NCI-H748 (cell line): ENCODE data around the gene TEKT2.

Experiments used
- DNase-seq: peaks from one replicate; lab custom pipeline; 2025; ENCODE audit not compliant: unreplicated experiment; lab: John Stamatoyannopoulos, UW

Gene TEKT2

GRCh38 chr1:36087233-36088123 lies 3.6 kb downstream of the TEKT2 start:
- DNase-seq: no peak

GRCh38 chr1:36088265-36088576 lies 4.3 kb downstream of the TEKT2 start:
- DNase-seq: no peak

DNA sequence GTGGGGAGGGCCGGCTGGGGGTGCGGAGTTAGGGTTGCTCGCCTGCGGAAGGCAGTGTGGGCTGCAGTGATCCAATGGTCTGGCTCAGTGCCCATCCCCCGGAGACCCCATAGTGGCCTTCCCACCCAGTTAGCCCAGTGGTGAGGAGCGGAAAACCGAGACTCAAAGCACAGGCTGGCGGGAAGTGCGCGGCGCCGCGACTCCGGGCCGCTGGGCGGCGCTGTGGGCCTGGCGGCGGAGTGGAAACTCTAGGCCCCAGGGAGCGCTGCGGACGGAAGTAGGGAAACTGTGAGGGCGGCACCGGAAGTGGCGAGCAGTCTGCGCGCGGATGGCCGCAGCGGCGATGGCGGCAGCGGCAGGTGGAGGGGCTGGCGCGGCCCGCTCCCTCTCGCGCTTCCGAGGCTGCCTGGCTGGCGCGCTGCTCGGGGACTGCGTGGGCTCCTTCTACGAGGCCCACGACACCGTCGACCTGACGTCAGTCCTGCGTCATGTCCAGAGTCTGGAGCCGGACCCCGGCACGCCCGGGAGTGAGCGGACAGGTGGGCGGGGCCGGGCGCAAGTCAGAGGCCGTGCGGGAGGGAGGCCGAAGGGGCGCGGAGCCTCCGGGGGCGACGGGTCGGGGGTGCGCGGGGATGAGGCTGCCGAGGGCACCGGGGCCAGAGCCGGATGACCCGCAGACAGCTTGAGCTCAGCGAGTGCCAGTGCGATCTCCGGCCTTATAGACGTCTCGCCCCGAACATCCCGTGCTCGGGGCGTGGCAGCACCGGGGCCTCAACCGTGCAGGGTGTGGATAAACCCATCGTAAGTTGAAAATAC lies 4.9 kb downstream of the TEKT2 start, which contains the start of gene ADPRS:
Gene ADPRS (plus strand): TSS at position 316 of the 816 bp plus-strand sequence. CDS start 13 bp downstream, at position 329.
- DNase-seq: peak; percentile 86

GRCh38 chr1:36089393-36090121 lies 5.7 kb downstream of the TEKT2 start:
- DNase-seq: peak; percentile 26

GRCh38 chr1:36091141-36091540 lies 7.2 kb downstream of the TEKT2 start:
- no peak for DNase-seq

DNA sequence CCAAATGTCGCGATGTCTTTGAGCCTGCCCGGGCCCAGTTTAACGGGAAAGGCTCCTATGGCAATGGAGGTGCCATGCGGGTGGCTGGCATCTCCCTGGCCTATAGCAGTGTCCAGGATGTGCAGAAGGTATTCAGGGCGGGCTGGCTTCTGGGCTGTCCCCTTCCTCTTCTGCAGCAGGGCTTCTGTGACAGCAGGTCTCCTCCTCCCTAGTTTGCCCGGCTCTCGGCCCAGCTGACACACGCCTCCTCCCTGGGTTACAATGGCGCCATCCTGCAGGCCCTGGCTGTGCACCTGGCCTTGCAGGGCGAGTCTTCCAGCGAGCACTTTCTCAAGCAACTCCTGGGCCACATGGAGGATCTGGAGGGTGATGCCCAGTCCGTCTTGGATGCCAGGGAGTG lies 7.8 kb downstream of the TEKT2 start:
- DNase-seq: no peak

- no peak for DNase-seq
These were observed 8.4 kb downstream of the TEKT2 start for GRCh38 chr1:36092166-36092797.

DNA sequence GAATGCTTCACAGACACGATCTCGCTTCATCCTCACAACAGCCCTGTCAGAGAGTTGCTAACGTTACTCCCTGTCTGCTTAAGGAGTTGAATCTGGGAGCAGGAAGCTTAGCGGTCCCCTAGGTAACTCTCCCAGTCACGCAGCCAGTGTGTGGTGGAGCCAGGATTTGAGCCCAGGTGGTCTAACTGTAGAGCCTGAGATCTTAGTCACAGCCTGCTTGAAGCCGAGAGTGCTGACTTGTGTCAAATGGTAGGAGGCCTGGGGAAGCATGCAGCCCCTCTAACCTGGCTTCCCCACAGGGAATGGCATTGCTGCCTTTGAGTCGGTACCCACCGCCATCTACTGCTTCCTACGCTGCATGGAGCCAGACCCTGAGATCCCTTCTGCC lies 8.9 kb downstream of the TEKT2 start:
- DNase-seq: no peak

- no peak for DNase-seq
These were observed 9.3 kb downstream of the TEKT2 start for GRCh38 chr1:36093226-36093625.

DNA sequence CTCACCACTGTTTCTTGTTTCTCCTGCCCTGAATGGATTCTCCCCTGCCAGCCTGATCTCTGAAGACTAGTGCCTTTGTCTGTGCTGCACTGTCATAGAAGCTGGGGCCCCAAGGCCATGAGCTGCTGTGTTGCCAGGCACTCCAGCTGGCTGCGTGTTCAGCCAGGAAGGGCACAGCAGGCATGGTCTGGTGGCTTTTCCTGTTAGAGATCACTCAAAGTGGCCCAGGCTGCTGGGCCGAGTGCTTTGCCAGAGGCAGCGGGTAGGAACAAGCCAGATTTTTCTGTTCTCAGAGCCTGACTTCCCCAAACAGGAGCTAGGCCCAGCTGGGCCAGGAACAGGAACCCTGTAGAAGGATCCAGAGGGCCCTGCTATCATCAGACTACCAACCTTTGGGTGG lies 10.0 kb downstream of the TEKT2 start:
- DNase-seq: no peak

DNA sequence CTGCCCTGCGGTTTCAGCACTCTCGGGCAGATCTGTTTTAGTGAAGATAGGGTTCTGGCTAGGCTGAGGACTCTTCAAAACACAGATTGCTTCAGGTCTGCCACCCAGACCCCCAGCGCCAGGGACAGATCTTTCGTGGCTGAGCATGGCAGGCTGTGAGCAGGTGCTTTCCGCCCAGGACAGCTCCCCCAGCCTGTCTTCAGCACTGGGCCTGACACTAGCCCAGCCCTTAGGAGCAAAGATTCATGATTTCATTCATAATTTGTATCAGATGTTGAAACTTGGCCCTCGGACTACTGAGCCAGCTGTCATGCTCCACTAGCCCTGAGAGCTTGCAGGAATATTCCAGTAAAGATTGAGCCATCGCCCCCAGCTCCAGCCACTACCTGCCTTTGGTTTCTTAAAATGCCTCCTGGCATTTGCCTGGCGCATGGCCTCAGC lies 10.7 kb downstream of the TEKT2 start:
- DNase-seq: no peak

DNA sequence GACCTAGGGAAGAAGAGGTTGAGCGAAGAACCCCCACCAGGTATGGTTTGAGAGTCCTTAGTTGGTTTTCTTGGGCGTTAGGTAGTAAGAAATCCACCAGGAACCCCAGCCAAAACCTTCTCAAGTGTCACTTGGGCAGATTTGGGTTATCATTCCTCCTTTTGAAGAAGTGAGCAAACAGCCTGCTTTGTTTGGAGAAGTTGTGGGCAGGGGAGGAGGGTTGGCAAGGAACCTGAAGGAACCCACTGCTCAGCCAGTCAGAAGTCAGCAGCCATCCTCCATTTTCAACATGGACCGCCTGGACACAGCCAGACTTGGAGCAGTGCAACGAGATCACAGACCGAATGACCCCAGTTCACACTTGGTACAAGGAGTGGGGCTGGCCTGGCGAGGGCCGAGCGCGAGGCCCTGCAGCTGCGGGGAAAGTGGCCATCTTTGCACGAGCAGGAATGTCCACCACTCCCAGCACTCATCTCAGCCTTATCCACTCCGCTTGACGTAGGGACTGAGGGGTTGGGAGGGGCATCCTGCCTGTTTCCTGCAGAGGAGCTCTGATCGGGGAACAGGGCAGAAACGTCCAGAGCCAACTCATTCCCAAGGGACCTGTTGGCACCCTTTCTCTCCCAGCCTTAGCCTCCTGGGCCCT lies 12.0 kb downstream of the TEKT2 start:
- no peak for DNase-seq

- no peak for DNase-seq
These were observed 12.9 kb downstream of the TEKT2 start for GRCh38 chr1:36096500-36097432.

GRCh38 chr1:36097693-36098585 lies 14.0 kb downstream of the TEKT2 start:
- no peak for DNase-seq

DNA sequence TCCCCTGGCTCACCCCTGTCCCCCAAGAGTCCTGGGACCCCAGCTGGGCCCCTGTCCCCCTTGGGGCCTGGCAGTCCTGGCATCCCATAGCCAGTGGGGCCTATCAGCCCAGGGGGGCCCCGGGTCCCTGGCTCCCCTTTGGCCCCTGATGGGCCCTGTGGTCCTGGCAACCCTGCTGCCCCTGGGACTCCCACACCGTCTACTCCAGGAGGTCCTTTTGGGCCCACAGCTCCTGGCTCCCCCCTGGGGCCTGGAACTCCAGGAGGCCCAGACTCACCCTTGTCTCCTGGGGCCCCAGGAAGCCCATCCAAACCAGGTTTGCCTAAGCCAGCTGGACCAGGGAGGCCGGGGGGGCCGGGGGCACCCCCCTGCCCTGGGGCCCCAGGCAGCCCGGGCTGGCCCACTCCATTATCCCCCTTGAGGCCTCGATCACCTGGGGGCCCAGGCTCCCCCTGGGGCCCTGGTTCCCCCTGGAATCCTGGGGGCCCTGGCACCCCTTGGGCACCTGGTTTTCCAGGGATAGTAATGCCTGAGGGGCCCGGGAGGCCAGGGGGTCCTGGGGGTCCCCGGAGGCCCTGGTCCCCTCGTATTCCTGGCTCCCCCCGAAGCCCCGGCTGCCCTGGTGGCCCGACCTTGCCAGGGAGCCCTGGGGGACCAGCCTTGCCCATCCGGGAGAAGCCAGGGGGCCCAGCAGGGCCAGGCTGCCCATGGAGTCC lies 14.9 kb downstream of the TEKT2 start:
- DNase-seq: no peak

DNA sequence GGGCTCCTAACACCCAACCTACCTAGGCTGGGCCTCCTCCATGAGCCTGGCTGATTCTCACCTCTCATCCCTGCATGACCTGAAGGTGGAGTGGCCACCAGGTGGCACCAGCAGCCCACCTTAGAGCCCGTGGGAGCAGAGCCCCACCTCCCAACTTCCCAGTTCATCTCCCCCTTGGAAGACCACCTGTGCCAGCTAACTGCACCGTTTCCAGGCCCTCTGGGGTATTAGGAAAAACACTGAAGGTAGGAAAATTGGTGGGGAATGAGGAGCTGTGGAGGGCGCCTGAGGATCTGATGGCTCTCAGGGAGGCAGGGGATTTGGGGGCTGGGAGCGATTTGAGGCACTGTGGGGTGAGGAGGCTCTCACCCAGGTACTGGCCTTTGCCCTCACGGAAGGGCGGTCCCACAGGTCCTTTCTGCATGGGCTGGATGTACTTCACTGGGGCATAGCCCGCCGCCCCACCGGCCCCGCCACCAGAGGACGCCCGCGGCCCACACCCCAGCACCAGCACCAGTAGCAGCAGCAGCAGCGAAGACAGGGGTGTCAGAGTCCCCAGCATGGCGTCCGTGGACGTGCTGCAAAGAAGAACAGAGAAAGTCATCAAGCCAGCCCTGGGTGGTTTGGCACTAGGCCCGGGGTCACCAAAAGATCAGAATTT lies 15.9 kb downstream of the TEKT2 start:
- peak; percentile 65 for DNase-seq

- DNase-seq: no peak
These were observed 16.5 kb downstream of the TEKT2 start for GRCh38 chr1:36100376-36100775.
